ENCODE results near the gene ITIH4. TPM values are rescaled to one million over a fixed set of nuclear protein-coding genes. Genes with fewer than 3 reads are reported as not detected.

ITIH4 gene
- total RNA-seq, 3 donors from 2014 or later = 1.9 to 6.0 (median 4.3) TPM

DNA sequence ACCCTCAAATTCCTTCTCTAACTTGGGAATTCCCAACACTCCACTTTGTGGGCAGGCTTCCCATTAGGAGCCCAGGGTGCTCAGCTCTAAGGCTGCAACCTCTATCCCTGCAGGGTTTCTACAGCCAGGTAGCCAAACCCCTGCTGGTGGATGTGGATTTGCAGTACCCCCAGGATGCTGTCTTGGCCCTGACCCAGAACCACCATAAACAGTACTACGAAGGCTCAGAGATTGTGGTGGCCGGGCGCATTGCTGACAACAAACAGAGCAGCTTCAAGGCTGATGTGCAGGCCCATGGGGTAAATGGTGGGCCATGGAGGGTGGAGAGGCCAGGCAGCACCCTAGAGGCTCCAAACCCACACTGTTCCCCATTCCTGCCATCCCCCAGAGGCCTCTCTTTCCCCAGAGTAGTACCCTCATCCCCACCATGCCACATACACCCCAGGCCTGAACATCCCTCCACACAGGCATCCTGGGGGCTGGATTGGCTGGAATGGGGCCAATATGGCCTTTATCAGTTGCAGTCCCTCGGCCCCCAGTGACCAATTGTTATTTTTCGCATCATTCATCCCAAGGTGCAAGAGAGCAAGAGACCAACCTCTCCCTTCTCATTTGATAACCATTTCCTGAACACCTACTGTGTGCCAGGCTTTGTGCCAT lies 45.4 kb downstream of the ITIH4 start:
- H3K4me1 ChIP-seq (ENCODE audit: low read depth) = no peaks in the 10 kb centered on the region
- no peak for TF ChIP-seq CTCF (IDR thresholded peaks at IDR 0.05)
- H3K4me3 ChIP-seq = no peak overlapping the region
- DNase-seq (peak in 1 of 3 donors; percentile 15), ATAC-seq (no peak)
- no peaks in the 10 kb centered on the region for H3K36me3 ChIP-seq (ENCODE audit: low read depth)
- H3K9me3 ChIP-seq = no peaks in the 10 kb centered on the region
- intact Hi-C loops (cut with DNase I, micrococcal nuclease) = no loop called here

DNA sequence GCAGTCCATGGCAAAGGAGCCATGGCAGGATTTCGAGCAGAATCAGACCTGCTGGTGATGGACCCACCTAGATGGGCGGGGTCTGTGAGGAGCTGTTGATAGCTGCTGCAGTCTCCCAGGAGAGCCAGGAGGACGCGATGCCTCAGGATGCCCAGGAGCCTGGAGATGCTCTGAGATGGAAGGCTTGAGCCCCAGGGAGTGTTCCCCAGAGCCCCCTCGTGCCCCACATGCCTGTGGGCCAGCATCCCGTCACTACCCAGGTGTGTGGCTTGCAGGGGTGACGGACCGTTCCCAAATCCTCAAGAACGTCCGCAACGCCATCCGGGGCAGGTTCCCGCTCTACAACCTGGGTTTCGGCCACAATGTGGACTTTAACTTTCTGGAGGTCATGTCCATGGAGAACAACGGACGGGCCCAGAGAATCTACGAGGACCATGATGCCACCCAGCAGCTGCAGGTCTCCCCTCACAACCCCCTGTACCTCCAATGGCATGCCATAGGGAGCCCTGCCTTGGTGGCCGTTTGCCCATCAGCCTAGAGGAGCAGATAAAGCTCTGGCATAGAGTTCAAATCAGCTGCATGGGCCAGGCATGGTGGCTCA lies 46.4 kb downstream of the ITIH4 start:
- DNase-seq (peak in 1 of 3 donors; percentile 17), ATAC-seq (no peak)

DNA sequence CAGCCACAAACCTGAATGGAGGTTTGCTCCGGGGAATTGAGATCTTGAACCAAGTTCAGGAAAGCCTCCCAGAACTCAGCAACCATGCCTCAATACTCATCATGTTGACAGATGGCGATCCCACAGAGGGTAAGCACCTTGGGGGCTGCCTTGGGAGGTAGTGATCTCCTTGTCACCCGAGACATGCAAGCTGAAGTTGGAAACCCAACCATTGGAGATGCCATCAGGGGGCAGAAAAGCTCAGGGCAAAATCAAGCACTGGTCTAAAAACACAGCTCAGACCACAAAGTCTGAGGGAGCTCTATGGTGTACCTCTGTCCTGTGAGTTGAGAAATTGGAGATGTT lies 47.3 kb downstream of the ITIH4 start:
- no peak for TF ChIP-seq CTCF (IDR thresholded peaks at IDR 0.05)
- Histone ChIP-seq H3K9me3 (no peaks in the 10 kb centered on the region), H3K36me3 (ENCODE audit: low read depth) (no peaks in the 10 kb centered on the region), H3K4me3 (no peak overlapping the region), H3K4me1 (ENCODE audit: low read depth) (no peaks in the 10 kb centered on the region)
- intact Hi-C loops (cut with DNase I, micrococcal nuclease) = no loop called here
- DNase-seq = no peak
- ATAC-seq = no peak

More for the DNA sequence above, 46.4 kb downstream of the ITIH4 start:
- Histone ChIP-seq H3K9me3 (no peaks in the 10 kb centered on the region), H3K36me3 (ENCODE audit: low read depth) (no peaks in the 10 kb centered on the region), H3K4me1 (ENCODE audit: low read depth) (no peaks in the 10 kb centered on the region), H3K4me3 (no peak overlapping the region)
- intact Hi-C loops (cut with DNase I, micrococcal nuclease) = no loop called here
- no peak for TF ChIP-seq CTCF (IDR thresholded peaks at IDR 0.05)

GRCh38 chr3:52782412-52783210 lies 47.9 kb downstream of the ITIH4 start:
- no peak for TF ChIP-seq CTCF (IDR thresholded peaks at IDR 0.05)
- Histone ChIP-seq H3K36me3 (ENCODE audit: low read depth) (no peaks in the 10 kb centered on the region), H3K4me1 (ENCODE audit: low read depth) (no peaks in the 10 kb centered on the region), H3K4me3 (no peak overlapping the region), H3K9me3 (no peaks in the 10 kb centered on the region)
- DNase-seq (peak in 1 of 3 donors; percentile 21), ATAC-seq (no peak)
- intact Hi-C loops (cut with DNase I, micrococcal nuclease) = no loop called here

DNA sequence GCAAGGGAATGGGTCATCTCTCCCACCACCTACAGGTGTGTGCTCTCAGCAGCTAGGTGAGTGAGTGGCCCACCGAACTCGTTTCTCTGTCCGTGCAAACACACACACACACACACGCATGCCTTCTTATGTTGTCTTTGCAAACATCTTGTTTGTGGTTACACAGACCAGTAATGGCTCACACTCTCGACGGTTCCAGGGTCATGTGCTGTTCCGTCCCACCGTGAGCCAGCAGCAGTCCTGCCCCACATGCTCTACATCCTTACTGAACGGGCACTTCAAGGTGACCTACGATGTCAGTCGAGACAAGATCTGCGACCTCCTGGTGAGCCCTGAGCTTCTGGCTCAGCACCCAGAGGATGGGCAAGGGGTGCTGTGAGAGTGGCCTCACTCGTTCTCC lies 48.7 kb downstream of the ITIH4 start:
- Histone ChIP-seq H3K4me1 (ENCODE audit: low read depth) (no peaks in the 10 kb centered on the region), H3K36me3 (ENCODE audit: low read depth) (no peaks in the 10 kb centered on the region), H3K4me3 (no peak overlapping the region), H3K9me3 (no peaks in the 10 kb centered on the region)
- no peak for ATAC-seq
- no peak for DNase-seq
- TF ChIP-seq CTCF (IDR thresholded peaks at IDR 0.05) = no peak
- intact Hi-C loops (cut with DNase I, micrococcal nuclease) = no loop called here

All from mucosa of descending colon (tissue), 3 donors.